Stimulated activated naive CD8-positive, alpha-beta T cell treated with anti-CD3 and anti-CD28 coated beads, Interleukin-15, amount 100 ng/mL, for 72 hours (primary cell): ENCODE measurements around the gene RASGEF1C.

Experiments used
- ATAC-seq: fragments of 150-1000 bp; cut with Tn5 transposase; 2 replicates; pipeline ENCODE4 v1.10.0; 2021; ENCODE audit warnings: mild to moderate bottlenecking, moderate library complexity
- DNase-seq, 2 donors: peaks; one replicate each; pipeline ENCODE4 v3.0.0; 2021 to 2022
- H3K27ac Mint-ChIP-seq, 2 donors: one replicate each; pipeline ENCODE4 v1.8.0; 2022; ENCODE audit warnings: mild to moderate bottlenecking in 2 of 2, mixed read lengths in 2 of 2, moderate library complexity in 2 of 2
- H3K27me3 Mint-ChIP-seq: one replicate; pipeline ENCODE4 v1.8.0; 2022; ENCODE audit warnings: mixed read lengths
- H3K4me1 Mint-ChIP-seq: one replicate; pipeline ENCODE4 v1.8.0; 2022; ENCODE audit warnings: mild to moderate bottlenecking, mixed read lengths
- H3K4me3 Mint-ChIP-seq, 2 donors: one replicate each; pipeline ENCODE4 v1.8.0; 2022; ENCODE audit warnings: mild to moderate bottlenecking in 2 of 2, mixed read lengths in 2 of 2, moderate library complexity in 1 of 2
- H3K9me3 Mint-ChIP-seq, 2 donors: one replicate each; pipeline ENCODE4 v1.8.0; 2022; ENCODE audit warnings: mixed read lengths in 2 of 2

The RASGEF1C gene

DNA sequence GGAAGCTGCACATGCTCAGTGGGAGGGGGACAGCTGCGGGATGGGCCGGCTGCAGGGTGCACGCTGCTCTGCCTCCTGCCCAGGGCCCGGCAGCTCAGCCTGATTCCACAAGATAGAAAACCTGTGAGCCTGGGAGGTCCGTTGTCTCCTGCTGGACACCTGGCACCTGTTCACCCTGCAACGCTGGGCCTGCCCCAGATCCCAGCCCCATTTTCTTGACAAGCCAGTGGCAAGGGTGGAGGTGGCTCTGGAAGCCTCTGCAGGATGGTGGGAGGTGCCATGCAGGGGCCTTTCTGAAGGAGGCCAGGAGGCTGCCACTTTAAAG, 69.3 kb downstream of the RASGEF1C start:
- no peak for ATAC-seq
- no peak for DNase-seq
- H3K27me3 Mint-ChIP-seq = peaks cover 46% of the 10 kb centered on the region
- peak overlapping the region in 1 of 2 donors; percentile 34 for H3K27ac Mint-ChIP-seq
- no peaks in the 10 kb centered on the region for H3K9me3 Mint-ChIP-seq
- H3K4me3 Mint-ChIP-seq = no peak overlapping the region
- peaks cover 14% of the 10 kb centered on the region for H3K4me1 Mint-ChIP-seq

- ATAC-seq (no peak), DNase-seq (peak in 1 of 2 donors; percentile 6)
- peaks cover 18% of the 10 kb centered on the region for H3K4me1 Mint-ChIP-seq
- no peaks in the 10 kb centered on the region for H3K9me3 Mint-ChIP-seq
- peaks cover 46% of the 10 kb centered on the region for H3K27me3 Mint-ChIP-seq
- no peak overlapping the region for H3K4me3 Mint-ChIP-seq
- H3K27ac Mint-ChIP-seq = peak overlapping the region; percentile 34 to 41
These were observed 69.9 kb downstream of the RASGEF1C start for GRCh38 chr5:180138976-180139730.

DNA sequence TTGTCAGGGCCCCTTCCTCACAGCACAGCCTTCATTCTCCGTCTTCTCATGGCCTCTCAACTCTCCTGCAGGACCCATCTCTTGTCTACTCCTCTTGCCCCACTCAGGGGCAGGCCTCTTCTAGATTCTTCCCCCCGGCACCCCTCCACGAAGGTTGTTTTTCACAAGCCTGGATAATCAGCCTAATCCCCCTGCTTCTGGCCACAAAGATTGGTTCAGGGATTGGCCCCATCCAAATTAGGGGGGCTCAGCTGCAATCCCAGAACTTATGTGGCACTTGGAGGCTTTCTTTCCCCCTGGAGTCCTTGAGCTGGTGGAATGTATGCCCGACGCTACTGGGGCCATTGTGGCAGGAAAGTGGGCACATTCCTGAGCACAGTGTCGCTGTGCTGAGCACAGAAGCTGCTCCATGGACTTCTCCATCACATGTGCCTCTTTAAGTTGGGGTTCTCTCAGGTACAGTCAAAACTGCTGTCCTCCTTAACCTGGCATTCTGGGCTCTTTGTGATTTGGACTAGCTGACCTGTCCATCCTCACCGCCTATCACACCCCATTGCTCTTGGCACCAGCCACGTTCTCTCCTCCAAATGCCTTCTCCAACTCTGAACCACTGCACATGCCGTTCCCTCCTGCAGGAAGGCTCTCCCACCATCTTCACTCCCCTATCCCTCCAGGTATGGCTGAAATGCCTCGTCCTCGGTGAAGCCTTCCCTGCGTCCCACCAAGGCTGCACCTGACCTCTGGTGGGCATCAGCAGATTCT, 70.6 kb downstream of the RASGEF1C start:
- Mint-ChIP-seq H3K4me1 (peaks cover 18% of the 10 kb centered on the region), H3K4me3 (no peak overlapping the region), H3K27ac (peak overlapping the region in 1 of 2 donors; percentile 41), H3K9me3 (no peaks in the 10 kb centered on the region), H3K27me3 (peaks cover 46% of the 10 kb centered on the region)
- DNase-seq (peak in 1 of 2 donors; percentile 7), ATAC-seq (no peak)

GRCh38 chr5:180137401-180138213, 71.4 kb downstream of the RASGEF1C start:
- H3K27ac Mint-ChIP-seq = no peak overlapping the region
- H3K9me3 Mint-ChIP-seq = no peaks in the 10 kb centered on the region
- H3K4me1 Mint-ChIP-seq = peaks cover 18% of the 10 kb centered on the region
- DNase-seq (peak in 1 of 2 donors; percentile 8), ATAC-seq (no peak)
- peaks cover 46% of the 10 kb centered on the region for H3K27me3 Mint-ChIP-seq
- H3K4me3 Mint-ChIP-seq = no peak overlapping the region

GRCh38 chr5:180136630-180137381, 72.2 kb downstream of the RASGEF1C start:
- ATAC-seq = no peak
- no peak overlapping the region for H3K27ac Mint-ChIP-seq
- H3K27me3 Mint-ChIP-seq = peaks cover 46% of the 10 kb centered on the region
- DNase-seq = peak in 1 of 2 donors; percentile 9
- H3K4me3 Mint-ChIP-seq = no peak overlapping the region
- no peaks in the 10 kb centered on the region for H3K9me3 Mint-ChIP-seq
- H3K4me1 Mint-ChIP-seq = peaks cover 18% of the 10 kb centered on the region

- ATAC-seq (no peak), DNase-seq (peak in 1 of 2 donors; percentile 8)
- Mint-ChIP-seq H3K27me3 (peaks cover 40% of the 10 kb centered on the region), H3K4me1 (peaks cover 18% of the 10 kb centered on the region), H3K27ac (no peak overlapping the region), H3K4me3 (no peak overlapping the region), H3K9me3 (no peaks in the 10 kb centered on the region)
These were observed 72.9 kb downstream of the RASGEF1C start for GRCh38 chr5:180135967-180136629.

GRCh38 chr5:180135128-180135955, 73.7 kb downstream of the RASGEF1C start:
- H3K9me3 Mint-ChIP-seq = no peaks in the 10 kb centered on the region
- H3K27me3 Mint-ChIP-seq = peaks cover 32% of the 10 kb centered on the region
- ATAC-seq (peak; percentile 91), DNase-seq (peak; percentile 45 to 57)
- H3K4me3 Mint-ChIP-seq = peak overlapping the region; percentile 34 to 66
- peaks cover 18% of the 10 kb centered on the region for H3K4me1 Mint-ChIP-seq
- peak overlapping the region in 1 of 2 donors; percentile 21 for H3K27ac Mint-ChIP-seq

DNA sequence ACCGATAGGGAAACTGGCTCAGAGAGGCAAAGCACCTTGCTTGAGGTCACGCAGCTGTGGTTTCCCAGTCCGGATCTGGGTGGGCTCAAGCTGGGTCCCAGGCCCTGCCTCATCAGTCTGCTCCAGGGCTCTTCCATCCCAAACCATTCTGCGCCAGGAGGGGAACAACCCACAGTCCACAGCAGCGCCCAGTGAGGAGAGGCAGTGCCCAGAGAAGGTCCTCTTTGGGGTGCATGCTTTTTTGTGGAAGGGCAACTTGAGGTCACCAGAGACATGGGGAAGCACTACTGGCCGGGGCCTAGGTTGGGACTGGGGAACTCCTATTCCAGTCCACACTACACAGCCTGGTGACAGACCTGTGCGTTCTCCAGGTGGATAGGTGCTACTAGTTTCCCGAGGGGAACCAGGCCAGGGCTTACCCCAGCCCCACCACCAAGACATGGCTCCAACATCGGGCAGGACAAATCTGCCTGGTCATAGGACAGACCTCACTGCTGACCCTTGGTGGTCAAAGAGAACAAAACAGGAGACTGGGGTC, 75.0 kb downstream of the RASGEF1C start:
- Mint-ChIP-seq H3K4me1 (peaks cover 18% of the 10 kb centered on the region), H3K4me3 (no peak overlapping the region), H3K9me3 (no peaks in the 10 kb centered on the region), H3K27me3 (peaks cover 26% of the 10 kb centered on the region), H3K27ac (peak overlapping the region in 1 of 2 donors; percentile 0)
- ATAC-seq (no peak), DNase-seq (peak in 1 of 2 donors; percentile 6)

- no peak overlapping the region for H3K4me3 Mint-ChIP-seq
- H3K27me3 Mint-ChIP-seq = peaks cover 21% of the 10 kb centered on the region
- H3K4me1 Mint-ChIP-seq = peaks cover 18% of the 10 kb centered on the region
- H3K9me3 Mint-ChIP-seq = no peaks in the 10 kb centered on the region
- H3K27ac Mint-ChIP-seq = no peak overlapping the region
- DNase-seq (peak in 1 of 2 donors; percentile 0), ATAC-seq (no peak)
These were observed 75.5 kb downstream of the RASGEF1C start for GRCh38 chr5:180133551-180133950.

DNA sequence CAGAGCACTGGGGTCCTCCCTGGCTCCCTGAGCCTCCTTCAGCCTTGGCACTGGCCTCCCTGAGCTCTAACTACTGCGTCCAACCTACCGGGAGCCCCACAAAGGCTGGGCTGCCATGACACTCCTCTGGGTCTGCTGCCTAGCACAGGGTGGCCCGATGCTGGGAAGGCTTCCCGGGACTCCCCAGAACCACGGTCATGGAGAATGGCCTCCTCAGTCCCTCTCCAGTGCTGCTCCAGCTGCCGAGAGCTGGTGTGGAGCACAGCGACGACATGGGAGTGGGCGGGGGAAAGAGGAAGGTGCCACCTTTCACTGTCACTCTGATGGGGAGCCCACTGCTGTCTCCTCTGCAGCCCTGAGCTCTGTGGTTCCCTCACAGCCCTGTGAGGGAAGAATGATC, 76.0 kb downstream of the RASGEF1C start:
- Mint-ChIP-seq H3K4me1 (peaks cover 18% of the 10 kb centered on the region), H3K9me3 (no peaks in the 10 kb centered on the region), H3K27me3 (peaks cover 17% of the 10 kb centered on the region), H3K27ac (no peak overlapping the region), H3K4me3 (no peak overlapping the region)
- DNase-seq = peak in 1 of 2 donors; percentile 6
- ATAC-seq = no peak

- peaks cover 7% of the 10 kb centered on the region for H3K27me3 Mint-ChIP-seq
- peaks cover 18% of the 10 kb centered on the region for H3K4me1 Mint-ChIP-seq
- no peak overlapping the region for H3K4me3 Mint-ChIP-seq
- no peak overlapping the region for H3K27ac Mint-ChIP-seq
- peak in 1 of 2 donors; percentile 2 for DNase-seq
- H3K9me3 Mint-ChIP-seq = no peaks in the 10 kb centered on the region
- ATAC-seq = no peak
These were observed 77.9 kb downstream of the RASGEF1C start for GRCh38 chr5:180130876-180131740.

- ATAC-seq (no peak), DNase-seq (peak in 1 of 2 donors; percentile 3)
- Mint-ChIP-seq H3K4me1 (peaks cover 11% of the 10 kb centered on the region), H3K9me3 (no peaks in the 10 kb centered on the region), H3K27ac (no peak overlapping the region), H3K4me3 (no peak overlapping the region), H3K27me3 (peaks cover 9% of the 10 kb centered on the region)
These were observed 78.6 kb downstream of the RASGEF1C start for GRCh38 chr5:180130291-180130869.
